Fibroblast of skin of left quadriceps (primary cell): ENCODE measurements around the gene DNAJB4.
"Not testable (repeated sequence)": the region's sequence is repeated elsewhere in the genome, so short reads cannot be mapped to it uniquely, and the experiment has no call there.

Experiments used
- DNase-seq, 2 experiments: peaks; one replicate each; pipeline ENCODE4 v3.0.0-alpha.2; 2013; ENCODE audit warnings: low read depth in 2 of 2

DNAJB4 gene

DNA sequence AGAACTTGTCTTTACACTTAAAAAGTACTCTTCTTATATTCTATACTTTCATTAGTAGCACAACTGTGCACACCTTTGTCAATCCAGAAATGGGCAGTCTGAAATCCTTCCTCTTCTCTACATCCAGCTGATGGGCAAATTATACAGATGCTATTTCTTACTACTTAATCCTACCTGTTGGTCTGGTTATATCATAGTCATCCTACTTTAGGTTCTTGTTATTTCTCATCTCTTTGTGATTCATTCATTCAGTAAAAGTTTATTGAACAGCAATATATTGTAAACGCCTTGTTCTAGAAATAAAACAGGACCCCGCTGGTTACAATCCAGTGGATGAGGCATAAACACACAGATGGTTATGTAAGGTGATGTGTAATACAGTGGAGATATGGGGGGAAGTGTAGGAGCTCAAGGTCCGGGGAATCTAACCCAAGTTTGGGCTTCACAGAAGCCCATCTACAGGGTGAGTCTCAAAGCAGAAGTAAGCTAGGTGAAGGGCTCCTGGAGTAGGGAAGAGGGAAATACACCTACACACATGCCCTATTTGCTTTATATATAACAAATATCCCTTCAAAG, 14.0 kb upstream of the DNAJB4 start:
- DNase-seq, result no peak

DNA sequence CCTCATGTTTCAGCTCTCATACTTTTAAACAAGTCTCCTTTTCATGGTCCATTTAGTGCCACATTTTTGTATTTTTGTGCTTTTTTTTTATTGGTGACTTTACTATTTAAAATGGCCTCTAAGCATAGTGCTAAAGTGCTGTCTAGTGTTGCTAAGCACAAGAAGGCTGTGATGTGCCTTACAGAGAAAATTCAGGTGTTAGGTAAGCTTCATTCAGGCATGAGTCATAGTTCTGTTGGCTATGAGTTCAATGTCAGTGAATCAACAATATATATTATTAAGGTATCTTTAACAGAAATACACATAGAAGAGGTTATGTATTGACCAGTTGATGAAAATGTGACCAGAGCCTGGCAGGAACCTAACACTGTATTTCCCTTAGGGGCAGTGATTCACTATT, 13.1 kb upstream of the DNAJB4 start:
- DNase-seq, result no peak

DNA sequence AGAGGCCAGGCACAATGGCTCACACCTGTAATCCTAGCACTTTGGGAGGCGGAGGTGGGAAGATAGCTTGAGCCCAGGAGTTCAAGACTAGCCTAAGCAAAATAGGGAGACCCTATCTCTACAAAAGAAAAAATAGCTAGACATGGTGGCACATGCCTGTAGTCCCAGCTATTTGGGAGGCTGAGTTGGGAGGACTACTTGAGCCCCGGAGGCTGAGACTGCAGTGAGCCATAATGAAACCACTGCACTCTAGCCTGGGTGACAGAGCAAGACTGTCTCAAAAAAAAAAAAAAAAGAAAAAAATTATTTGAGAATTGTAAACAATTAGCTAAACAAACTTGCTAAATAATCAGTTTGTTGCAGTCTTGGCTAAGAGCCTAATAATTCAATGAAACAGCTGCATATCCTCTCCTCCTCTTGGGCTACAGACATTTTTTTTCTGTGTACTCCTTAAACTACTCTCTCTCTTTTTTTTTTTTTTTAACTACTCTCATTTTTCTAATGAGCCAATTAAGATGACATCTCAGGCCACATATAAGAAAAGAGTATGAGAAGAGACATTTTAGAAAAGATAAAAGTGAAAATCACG, 10.5 kb upstream of the DNAJB4 start:
- DNase-seq, result no peak

DNA sequence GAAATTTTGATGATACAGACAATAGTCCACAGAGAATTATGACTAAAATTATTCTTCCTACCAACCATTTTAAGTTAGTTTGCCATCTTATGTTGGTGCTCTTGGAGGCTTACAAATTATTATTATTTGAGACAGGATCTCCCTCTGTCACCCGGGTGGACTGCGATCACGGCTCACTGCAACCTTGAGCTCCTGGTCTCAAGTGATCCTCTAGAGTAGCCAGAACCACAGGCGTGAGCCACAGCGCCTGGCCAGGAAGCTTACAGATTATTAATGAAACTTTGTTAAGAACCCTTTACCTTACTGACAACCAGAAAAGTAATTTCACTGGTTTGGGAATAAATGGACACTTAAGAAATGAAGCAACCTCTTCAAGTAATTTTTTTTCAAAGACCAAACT, 8.0 kb upstream of the DNAJB4 start:
- no peak for DNase-seq

DNA sequence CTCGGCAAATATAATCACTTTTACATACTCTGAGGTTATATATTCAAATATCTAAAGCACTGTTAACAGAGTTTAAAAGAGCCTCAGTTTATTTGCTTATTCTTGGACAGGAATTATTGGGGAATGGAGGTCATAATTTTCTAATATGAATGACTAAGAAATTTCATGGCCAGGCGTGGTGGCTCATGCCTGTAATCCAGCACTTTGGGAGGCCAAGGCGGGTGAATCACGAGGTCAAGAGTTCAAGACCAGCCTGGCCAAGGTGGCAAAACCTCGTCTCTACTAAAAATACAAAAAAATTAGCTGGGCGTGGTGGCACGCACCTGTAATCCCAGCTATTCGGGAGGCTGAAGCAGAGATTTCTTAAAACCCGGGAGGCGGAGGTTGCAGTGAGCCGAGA, 4.2 kb upstream of the DNAJB4 start:
- DNase-seq, result not testable (repeated sequence)

DNA sequence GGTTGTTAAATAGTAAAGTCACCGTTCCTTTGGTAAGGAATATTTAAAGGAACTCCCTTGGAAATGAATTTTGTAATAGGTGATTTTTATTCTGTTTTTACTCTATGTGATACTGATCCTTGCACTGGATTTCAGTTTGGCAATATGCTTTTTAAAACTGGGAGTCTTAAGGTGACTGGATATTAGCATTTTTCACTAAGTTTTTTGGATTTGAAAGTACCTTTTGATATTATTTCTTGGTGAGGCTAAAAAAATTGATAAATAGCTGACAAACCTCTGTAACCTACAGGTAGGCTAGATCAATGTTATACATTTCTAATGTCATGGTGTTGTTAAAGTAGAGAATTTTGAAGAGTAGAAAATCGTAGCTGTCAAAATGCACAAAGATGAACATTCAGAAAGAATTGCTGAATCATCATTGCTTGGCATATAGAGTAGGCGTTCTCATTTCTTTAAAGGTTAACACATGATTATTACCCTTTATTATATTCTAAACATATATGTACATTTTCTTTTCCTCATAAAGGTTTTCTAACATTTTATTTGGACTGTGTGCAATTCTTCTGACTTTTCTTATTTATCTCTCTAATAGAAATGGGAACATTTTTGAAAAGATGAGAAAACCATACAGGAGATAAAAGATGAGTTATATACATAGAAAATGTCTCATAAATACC, 1.5 kb upstream of the DNAJB4 start:
- DNase-seq, result no peak

DNA sequence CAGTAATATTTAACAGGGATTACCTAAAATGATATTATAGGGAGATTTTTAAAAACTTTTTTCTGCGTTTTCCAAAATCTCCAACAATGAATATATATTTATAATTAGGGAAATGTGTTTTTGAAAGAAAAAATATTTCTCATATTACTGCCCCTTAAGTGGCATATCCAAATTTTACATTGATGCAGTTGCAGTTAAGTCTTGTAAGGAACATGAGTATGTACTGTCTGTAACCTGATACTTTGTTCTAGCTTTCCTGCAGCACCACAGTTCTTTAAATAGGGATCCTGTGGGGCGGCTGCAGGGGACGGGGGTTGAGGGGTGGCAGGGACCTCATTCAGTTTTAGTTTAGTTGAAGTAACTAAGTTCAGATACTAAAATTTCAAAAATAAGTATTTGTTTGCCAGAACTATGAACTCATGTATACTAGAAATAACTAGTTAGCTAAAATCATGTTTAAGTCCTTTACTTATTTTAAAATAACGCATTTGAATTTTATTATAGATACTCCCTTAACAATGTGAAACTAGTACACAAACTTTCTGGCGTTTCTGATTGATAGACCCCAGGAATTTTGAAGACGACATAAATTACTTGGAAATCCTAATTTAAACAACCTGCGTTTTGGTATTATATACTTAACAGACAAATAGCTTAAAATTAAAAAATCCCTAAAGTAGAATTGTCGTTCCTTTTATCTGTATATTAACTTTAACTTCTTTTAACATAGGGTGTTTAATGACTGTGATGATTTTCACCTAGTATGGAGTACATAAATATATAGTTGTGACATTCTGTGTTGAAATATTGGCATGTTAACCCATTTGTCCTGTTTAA, 639 bp upstream of the DNAJB4 start:
- peak; percentile 82 to 83 for DNase-seq

DNA sequence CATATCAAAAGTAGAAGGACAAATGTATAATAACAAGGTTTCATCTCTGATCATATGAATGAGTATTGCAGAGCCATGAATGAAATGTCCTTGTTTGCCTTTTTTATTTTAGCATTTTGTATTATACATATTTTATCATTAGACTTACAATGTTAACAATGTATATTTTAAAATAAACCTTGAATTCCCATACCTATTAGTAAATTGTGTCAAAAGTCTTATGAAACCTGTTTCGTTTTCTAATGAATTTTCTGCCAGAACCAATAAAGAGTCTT, 646 bp downstream of the DNAJB4 start:
- no peak for DNase-seq

DNA sequence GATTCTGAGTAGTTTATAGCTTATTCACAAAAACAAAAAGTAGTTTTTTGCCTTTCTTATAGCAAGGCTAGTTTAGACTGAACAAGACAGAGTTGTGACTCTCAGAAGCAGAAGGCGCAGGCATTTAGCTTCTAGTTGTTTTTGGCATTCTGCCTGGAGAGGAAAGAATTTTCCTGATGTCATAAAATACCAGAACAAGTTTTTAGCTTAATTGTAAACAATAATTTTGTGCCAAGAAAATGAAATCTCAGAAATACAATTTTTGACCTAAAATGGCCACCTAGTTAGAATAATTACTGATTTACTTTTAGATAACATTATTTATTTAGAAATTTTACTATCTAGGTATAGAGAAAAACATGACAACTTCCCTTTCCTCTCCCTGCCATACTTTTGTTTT, 1.0 kb downstream of the DNAJB4 start:
- DNase-seq, result peak; percentile 85

DNA sequence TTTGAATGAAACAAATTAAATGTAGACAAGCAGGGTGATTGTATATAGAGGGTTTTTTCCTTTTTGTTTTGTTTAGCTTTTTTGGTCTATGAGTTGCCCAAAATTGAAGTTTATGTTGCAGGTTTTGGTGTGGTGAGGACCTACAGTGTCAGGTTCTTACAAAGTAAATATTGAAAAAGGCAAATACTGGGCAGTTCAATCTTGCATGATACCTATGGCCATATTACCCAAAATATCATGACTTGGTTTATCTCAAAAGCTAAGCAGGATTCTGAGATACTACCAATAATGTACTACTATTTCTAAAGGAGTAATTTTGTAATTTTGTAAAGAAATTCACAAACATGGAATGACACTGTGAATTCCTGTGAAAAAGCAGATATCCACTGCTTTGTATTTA, 1.8 kb downstream of the DNAJB4 start:
- DNase-seq, result no peak

DNA sequence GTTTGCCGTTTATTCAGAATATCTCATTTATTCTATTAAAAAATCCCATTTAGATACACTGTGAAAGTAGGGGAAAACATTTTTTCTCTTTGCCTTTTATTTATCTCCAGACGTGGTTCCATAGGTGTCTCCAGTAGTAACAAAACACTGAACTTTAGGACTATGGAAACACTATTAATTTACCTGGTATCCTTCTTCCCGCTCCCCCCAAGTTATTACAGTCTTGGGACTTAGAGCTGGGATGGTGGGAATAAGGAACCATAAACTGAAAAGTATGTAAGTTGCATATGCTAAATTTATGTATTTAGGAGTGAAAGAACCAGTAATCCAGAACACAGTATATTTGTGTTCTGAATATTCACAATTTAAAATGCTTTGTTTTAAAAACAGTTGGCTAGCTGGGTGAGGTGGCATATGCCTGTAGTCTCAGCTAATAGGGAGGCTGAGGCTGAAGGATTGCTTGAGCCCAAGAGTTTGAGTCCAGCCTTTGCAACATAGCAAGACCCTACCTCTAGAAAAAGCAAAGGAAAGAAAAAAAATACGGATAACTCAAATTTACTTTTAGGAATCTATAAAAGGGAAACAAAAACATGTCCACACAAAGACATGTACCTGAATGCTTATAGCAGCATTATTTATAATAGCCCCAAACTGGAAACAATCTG, 3.1 kb downstream of the DNAJB4 start:
- no peak for DNase-seq

DNA sequence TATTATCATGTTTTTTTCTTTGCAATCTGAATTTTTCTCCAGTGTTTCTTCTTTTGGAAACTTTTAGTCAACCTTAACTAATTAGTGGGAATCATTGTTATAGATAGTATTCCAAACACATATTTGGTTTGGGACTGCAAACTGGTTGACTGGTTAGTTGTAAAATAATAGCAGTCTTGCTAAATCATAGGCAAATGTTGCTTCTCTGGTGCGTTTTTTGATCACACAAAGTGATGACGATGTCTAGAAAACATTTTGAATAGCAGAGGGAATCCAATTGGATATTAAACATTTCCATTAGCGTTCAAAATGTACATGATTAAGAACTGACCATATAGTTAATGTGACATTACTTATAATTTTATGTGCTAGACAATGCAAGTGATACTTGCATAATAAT, 4.5 kb downstream of the DNAJB4 start:
- DNase-seq, result no peak

DNA sequence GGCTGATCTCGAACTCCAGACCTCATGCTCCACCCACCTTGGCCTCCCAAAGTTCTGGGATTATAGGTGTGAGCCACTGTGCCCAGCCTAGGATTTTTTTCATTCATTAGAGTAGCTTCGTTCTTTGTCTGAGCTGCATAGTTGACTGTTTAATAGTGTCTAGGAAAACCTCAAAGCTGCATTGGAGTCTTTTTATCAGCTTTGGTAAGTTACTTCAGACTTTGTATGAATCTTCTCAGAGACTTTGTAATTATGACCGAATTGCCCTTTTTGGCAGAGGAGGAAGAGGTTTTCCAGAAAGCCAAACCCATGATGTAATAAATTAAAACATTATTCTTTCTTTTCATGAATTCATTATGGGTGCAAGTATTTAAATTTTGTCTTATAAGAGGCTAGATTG, 5.1 kb downstream of the DNAJB4 start:
- peak in 1 of 2 experiments; percentile 8 for DNase-seq

DNA sequence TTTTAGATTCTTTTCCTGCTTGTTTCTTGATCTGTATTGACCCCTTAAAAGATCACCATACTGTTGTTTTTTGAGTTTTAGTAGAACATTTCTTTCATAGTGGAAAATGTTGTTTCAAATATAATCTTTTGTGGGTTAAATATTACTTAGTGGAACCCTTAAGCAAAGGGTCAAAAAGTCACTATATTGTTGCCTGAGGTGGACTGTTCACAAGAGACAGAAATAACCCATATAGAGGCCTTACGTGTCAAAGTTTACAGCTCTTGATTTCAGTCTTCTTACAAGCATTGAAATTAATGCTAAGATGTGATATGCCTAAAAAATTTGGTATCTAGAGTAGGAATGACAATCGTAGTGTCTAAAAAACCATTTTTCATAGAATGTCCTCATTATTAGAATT, 6.3 kb downstream of the DNAJB4 start:
- no peak for DNase-seq

DNA sequence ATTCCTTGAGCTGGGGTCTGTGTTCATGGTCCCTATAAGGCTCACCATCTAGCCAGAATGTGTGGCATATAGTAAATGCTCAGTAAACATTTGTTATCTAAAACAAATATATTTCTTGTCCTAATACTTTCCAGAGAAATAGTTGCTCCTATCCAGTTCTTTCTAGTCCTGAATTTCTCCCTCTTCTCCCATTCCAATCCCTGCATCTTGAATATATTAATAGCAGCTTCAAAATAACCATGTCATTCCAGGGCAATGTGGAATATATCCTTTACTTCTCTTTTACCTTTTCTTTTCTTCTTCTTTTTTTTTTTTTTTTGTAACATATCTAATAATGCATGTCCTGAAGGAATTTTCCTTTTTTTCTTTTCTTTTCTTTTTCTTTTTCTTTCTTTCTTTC, 10.4 kb downstream of the DNAJB4 start:
- DNase-seq, result no peak

DNA sequence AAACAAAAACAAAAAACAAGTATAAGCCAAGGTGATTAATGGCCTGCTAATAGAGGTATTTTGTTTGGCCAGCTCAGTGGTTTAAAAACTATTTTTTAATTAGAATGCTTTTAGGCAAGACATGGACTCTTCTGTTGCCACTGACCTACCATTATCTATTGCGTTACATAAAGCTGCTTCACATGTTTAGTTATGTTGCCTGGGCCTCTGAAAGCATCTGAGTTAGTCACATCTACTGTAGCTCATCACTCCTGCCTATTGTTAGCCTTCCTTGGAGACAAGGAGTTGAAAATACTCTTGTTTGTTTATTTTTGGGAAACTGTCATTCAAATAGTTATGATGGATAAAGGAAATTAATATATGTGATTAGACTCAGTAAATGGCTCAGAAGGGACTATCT, 14.3 kb downstream of the DNAJB4 start:
- no peak for DNase-seq

DNA sequence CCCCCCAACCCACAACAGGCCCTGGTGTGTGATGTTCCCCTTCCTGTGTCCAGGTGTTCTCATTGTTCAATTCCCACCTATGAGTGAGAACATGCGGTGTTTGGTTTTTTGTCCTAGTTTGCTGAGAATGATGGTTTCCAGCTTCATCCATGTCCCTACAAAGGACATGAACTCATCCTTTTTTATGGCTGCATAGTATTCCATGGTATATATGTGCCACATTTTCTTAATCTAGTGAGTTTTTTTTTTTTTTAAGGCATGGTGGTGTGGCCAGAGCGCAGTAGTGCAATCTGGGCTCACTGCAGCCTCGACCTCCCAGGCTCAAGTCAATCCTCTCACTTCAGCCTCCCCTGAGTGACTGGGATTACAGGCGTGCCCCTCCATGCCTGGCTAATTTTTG, 16.4 kb downstream of the DNAJB4 start:
- DNase-seq, result not testable (repeated sequence)

DNA sequence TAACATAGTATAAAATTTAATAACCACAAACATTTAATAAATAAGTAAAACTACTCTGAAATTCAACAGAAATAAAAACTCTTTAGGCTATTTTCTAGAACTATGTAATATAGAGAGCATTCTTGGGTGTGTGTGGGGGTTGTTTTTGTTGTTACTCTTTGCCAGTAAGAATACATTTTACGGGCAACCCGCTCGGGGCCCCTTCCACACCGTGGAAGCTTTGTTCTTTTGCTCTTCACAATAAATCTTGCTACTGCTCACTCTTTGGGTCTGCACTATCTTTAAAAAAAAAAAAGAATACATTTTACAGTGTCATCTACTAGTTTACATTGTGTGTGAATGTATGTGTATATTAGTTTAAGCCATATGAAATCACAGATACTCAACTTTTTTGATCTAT, 25.1 kb downstream of the DNAJB4 start:
- no peak for DNase-seq

DNA sequence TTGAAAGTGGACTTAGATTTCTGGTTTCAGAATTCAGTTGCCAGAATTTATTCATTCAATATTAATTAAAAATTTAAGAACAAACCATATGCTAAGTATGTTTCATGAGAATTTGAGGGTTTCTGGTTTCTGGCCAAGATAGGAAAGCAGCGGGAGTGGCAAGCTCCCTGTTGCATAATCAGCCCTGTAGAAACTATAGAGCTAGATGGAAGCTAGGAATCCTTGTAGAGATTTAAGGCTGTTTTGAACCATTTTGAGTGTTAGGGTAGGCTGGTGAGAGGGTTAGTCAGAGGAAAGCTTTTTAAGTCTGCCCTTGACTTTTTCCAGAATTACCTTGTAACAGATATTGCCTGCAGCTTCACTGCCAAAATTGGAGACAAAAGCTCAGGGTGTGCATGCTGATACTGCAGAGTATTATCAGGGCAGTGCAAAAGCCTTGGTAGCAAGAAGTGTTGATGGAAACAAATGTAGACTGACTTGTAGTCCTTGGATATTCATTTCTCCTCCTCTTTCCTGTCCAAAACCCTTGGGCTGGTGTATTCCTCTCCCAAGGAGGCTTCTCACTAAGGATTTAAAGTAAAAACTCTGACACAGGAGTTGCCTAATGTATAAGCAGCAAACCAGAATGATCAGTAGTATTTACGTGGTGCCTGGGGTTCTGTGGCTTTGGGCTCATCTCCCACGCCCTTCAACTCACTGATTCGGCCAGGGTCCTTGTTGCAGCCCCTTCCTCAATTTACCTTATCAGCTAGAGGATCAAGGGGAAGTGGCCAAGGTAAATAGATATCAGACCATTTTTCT, 28.5 kb downstream of the DNAJB4 start:
- DNase-seq, result no peak

DNA sequence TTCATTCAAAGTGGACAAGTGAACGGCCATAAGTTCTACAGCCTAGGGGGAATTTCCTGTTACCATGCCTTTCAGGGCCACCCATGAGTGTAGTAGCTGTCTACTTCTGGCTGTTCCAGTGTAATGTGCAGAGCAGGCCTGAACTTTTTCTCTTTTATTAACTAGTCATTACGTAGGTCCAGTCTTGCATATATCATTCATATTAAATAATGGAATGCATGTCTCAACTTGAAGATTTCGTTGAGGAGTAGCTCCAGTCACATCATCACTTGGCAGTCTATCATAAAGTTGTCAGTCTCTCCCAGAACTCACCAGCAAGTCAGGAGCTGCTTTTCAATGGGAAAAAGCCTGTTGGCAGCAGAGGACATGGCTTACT, 29.0 kb downstream of the DNAJB4 start:
- DNase-seq, result no peak

DNA sequence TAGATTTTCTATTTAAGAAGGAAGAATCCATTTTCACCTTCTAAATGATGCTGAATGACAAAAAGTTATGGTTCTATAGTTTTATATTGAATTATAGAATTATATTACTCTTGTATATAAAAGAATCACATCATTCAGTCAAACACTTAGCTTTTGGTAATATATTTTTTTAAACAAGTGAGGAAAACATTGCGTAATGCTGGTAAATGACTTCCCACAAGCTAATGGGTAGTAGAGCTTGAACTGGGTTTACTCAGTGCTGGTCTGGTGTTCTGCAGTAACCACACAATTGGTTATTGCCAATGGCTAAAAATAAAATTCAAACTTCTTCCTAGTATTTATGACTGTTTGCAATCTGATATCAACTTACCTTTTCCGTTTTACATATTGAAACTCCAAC, 30.4 kb downstream of the DNAJB4 start:
- DNase-seq, result no peak

DNA sequence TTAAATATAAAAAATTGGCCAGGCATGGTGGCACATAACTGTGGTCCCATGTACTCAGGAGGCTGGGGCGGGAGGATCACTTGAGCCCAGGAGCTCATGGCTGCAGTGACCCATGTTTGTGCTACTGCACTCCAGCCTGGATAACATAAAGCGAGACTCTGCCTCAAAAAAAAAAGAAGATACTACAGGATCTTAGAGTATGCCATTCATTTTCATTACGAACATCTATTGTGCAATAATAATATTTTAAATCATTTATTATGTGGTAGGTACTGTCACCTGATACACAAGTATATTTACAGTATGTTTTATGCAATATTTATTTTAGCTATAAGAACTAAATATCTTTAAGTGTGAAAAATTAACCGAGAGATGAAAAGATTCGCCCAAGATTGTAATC, 31.7 kb downstream of the DNAJB4 start:
- DNase-seq, result no peak
